ENCODE data around the gene GSTA4. TPM values are rescaled to one million over a fixed set of nuclear protein-coding genes. Genes with fewer than 3 reads are reported as not detected.
"Not testable (repeated sequence)": the region's sequence is repeated elsewhere in the genome, so short reads cannot be mapped to it uniquely, and the experiment has no call there.

The GSTA4 gene
- total and polyA plus RNA-seq, 4 donors = 7.9 to 22.7 (median 16.8) TPM

DNA sequence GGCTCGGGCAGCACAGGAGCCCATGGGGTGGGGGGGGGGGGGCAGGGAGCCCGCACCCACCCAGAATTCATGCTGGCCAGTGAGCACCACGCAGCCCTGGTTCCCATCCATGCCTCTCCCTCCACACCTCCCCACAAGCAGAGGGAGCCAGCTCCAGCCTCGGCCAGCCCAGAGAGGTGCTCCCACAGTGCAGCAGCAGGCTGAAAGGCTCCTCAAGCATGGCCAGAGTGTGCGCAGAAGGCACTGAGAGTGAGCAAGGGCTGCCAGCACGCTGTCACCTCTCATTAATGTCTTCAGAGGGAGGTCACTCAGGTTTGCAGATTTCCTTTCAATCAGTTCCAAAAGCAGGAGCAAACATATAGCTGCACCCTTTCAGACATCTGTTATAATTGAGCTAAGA lies 32.4 kb downstream of the GSTA4 start (continued):
- TF ChIP-seq, protein P1, sequence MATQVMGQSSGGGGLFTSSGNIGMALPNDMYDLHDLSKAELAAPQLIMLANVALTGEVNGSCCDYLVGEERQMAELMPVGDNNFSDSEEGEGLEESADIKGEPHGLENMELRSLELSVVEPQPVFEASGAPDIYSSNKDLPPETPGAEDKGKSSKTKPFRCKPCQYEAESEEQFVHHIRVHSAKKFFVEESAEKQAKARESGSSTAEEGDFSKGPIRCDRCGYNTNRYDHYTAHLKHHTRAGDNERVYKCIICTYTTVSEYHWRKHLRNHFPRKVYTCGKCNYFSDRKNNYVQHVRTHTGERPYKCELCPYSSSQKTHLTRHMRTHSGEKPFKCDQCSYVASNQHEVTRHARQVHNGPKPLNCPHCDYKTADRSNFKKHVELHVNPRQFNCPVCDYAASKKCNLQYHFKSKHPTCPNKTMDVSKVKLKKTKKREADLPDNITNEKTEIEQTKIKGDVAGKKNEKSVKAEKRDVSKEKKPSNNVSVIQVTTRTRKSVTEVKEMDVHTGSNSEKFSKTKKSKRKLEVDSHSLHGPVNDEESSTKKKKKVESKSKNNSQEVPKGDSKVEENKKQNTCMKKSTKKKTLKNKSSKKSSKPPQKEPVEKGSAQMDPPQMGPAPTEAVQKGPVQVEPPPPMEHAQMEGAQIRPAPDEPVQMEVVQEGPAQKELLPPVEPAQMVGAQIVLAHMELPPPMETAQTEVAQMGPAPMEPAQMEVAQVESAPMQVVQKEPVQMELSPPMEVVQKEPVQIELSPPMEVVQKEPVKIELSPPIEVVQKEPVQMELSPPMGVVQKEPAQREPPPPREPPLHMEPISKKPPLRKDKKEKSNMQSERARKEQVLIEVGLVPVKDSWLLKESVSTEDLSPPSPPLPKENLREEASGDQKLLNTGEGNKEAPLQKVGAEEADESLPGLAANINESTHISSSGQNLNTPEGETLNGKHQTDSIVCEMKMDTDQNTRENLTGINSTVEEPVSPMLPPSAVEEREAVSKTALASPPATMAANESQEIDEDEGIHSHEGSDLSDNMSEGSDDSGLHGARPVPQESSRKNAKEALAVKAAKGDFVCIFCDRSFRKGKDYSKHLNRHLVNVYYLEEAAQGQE (IDR thresholded peaks at IDR 0.05) = no peak
- TF ChIP-seq EGR1 (IDR thresholded peaks at IDR 0.05; ENCODE audit: low read depth in 2 of 2) (no peak), RXRA (IDR thresholded peaks at IDR 0.05) (no peak), GABPA (IDR thresholded peaks at IDR 0.05 in 1 of 2, conservative IDR thresholded peaks at IDR 0.05 in 1 of 2) (no peak)

DNA sequence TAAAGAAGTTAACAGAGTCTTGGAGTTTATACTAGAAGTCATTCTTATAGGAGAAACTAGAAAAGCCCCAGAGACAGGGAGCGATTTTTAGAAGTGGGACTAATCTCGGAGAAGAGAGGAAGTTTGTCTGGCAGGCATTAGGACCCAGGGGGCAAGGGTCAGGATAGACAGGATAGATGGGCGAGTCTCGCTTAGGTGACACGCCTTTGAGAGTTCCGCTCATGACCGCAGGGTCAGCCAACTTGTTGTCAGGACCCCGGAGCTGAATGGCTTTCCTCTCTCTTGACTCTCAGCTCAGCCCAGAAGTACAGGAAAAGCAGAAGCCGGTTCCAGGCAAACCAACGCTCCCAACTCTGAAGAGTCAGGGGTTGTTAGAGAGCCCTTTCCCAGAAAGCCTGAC lies 34.1 kb downstream of the GSTA4 start:
- not testable (repeated sequence) for H3K4me3 ChIP-seq (ENCODE audit: low read depth in 1 of 3, low read length in 3 of 3); H3K27ac ChIP-seq (ENCODE audit: low read depth in 1 of 2, low read length in 2 of 2); H3K9me3 ChIP-seq (ENCODE audit: control insufficient read depth in 4 of 4, low read length in 3 of 4); DNase-seq (ENCODE audit: low spot score); H3K36me3 ChIP-seq (ENCODE audit: control insufficient read depth in 4 of 4, insufficient read depth in 3 of 4, low read depth in 1 of 4, low read length in 3 of 4); H3K9ac ChIP-seq (ENCODE audit: low read depth in 1 of 2, low read length in 2 of 2); H3K4me1 ChIP-seq (ENCODE audit: control insufficient read depth in 4 of 4, insufficient read depth in 4 of 4, low read length in 3 of 4); H3K27me3 ChIP-seq (ENCODE audit: control insufficient read depth in 4 of 4, insufficient read depth in 4 of 4, low read length in 3 of 4)
- 90% methylated on average over 10 of the region's 10 CpGs for WGBS

DNA sequence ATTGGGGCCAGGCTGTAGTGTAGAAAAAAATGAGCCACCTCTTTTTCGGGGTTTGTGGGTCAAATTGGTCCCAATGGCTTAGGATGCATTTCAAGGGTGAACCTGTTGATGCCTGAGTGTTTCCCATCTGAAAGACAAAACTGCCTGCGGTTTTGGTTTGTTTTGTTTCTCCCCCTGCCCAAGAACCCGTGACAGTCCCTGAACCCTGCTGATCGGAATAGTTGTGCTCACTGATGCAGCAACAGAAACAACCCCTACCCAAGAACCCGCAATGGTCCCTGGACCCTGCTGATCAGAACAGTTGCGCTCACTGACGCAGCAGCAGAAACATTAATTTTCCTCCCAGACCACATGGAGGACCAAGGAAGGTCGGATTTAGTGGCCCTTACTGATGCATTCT lies 34.9 kb downstream of the GSTA4 start:
- H3K36me3 ChIP-seq (ENCODE audit: control insufficient read depth in 4 of 4, insufficient read depth in 3 of 4, low read depth in 1 of 4, low read length in 3 of 4); H3K27ac ChIP-seq (ENCODE audit: low read depth in 1 of 2, low read length in 2 of 2); DNase-seq (ENCODE audit: low spot score); H3K9me3 ChIP-seq (ENCODE audit: control insufficient read depth in 4 of 4, low read length in 3 of 4); H3K4me3 ChIP-seq (ENCODE audit: low read depth in 1 of 3, low read length in 3 of 3); H3K27me3 ChIP-seq (ENCODE audit: control insufficient read depth in 4 of 4, insufficient read depth in 4 of 4, low read length in 3 of 4); H3K4me1 ChIP-seq (ENCODE audit: control insufficient read depth in 4 of 4, insufficient read depth in 4 of 4, low read length in 3 of 4); H3K9ac ChIP-seq (ENCODE audit: low read depth in 1 of 2, low read length in 2 of 2): not testable (repeated sequence)
- 94% methylated on average over 8 of the region's 8 CpGs for WGBS

DNA sequence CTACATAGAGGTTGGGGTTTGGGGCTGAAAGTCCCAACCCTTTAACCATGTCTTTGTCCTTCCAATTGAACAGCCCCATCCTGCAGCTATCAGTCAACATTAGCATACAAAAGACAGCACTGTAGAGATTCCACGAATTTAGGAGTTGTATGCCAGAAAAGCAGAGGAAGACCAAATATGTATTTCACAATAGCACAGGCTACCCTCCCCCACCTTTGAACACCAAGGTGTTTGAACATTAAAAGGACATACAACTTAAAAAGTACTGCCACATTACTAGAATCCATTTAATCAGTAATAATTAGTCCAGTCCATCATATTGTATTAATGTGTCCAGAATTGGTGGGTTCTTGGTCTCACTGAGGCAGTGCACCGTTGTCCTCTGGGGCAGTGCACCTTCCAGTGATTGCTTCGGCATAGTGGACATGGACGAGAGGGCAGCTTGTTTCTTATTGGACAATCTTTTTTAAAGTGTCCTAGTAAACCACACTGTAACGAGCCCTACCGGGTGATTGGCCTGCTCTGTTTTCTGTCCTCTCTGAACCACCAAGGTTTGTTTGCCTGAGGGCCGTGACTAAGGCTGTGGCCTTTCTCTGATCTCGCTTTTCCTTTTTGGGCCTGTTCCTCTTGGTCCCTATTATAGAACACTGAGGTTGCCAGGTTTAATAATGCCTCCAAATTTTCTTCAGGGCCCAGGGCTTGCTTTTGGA lies 36.4 kb downstream of the GSTA4 start:
- TF ChIP-seq RXRA (IDR thresholded peaks at IDR 0.05) (no peak), RAD21 (IDR thresholded peaks at IDR 0.05) (no peak), TAF1 (conservative IDR thresholded peaks at IDR 0.05) (no peak), JUND (IDR thresholded peaks at IDR 0.05) (no peak)
- TF ChIP-seq, protein P2, sequence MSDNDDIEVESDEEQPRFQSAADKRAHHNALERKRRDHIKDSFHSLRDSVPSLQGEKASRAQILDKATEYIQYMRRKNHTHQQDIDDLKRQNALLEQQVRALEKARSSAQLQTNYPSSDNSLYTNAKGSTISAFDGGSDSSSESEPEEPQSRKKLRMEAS (IDR thresholded peaks at IDR 0.05) = no peak
- H3K4me3 ChIP-seq (ENCODE audit: low read depth in 1 of 3, low read length in 3 of 3) = no peak overlapping the region
- WGBS = 82% methylated on average over 8 of the region's 8 CpGs
- H3K27me3 ChIP-seq (ENCODE audit: control insufficient read depth in 4 of 4, insufficient read depth in 4 of 4, low read length in 3 of 4) = no peaks in the 10 kb centered on the region
- no peaks in the 10 kb centered on the region for H3K9me3 ChIP-seq (ENCODE audit: control insufficient read depth in 4 of 4, low read length in 3 of 4)
- no peaks in the 10 kb centered on the region for H3K4me1 ChIP-seq (ENCODE audit: control insufficient read depth in 4 of 4, insufficient read depth in 4 of 4, low read length in 3 of 4)
- no peak overlapping the region for H3K9ac ChIP-seq (ENCODE audit: low read depth in 1 of 2, low read length in 2 of 2)
- no peak overlapping the region for H3K27ac ChIP-seq (ENCODE audit: low read depth in 1 of 2, low read length in 2 of 2)
- H3K36me3 ChIP-seq (ENCODE audit: control insufficient read depth in 4 of 4, insufficient read depth in 3 of 4, low read depth in 1 of 4, low read length in 3 of 4) = no peaks in the 10 kb centered on the region
- no peak for DNase-seq (ENCODE audit: low spot score)
